ENCODE data around the gene SETD3.
A peak's percentile ranks its signal among the peaks of the same experiment; 100 is the strongest.

The SETD3 gene

GRCh38 chr14:99497894-99498293 is 17.2 kb upstream of the SETD3 start:
- no peak for DNase-seq (ENCODE audit: low spot score)

- no peak for DNase-seq (ENCODE audit: low spot score)
Observed at GRCh38 chr14:99497341-99497740, 16.7 kb upstream of the SETD3 start.

GRCh38 chr14:99484106-99484505 is 3.4 kb upstream of the SETD3 start:
- no peak for DNase-seq (ENCODE audit: low spot score)

GRCh38 chr14:99481745-99482099 is 1.1 kb upstream of the SETD3 start:
- peak; percentile 57 for DNase-seq (ENCODE audit: low spot score)

GRCh38 chr14:99480917-99481744 is 472 bp upstream of the SETD3 start, which contains the start of gene CCNK:
TSS of gene CCNK (plus strand) at chr14:99481409. CDS start at chr14:99492678, 11,269 bp downstream.
- peak; percentile 99 for DNase-seq (ENCODE audit: low spot score)

- peak; percentile 21 for DNase-seq (ENCODE audit: low spot score)
Observed at GRCh38 chr14:99479160-99479905, 1.3 kb downstream of the SETD3 start.

GRCh38 chr14:99478128-99478527 is 2.5 kb downstream of the SETD3 start:
- no peak for DNase-seq (ENCODE audit: low spot score)

GRCh38 chr14:99476864-99477263 is 3.8 kb downstream of the SETD3 start:
- peak; percentile 9 for DNase-seq (ENCODE audit: low spot score)

- no peak for DNase-seq (ENCODE audit: low spot score)
Observed at GRCh38 chr14:99475660-99476059, 5.0 kb downstream of the SETD3 start.

GRCh38 chr14:99475179-99475578 is 5.5 kb downstream of the SETD3 start:
- DNase-seq (ENCODE audit: low spot score): no peak

- no peak for DNase-seq (ENCODE audit: low spot score)
Observed at GRCh38 chr14:99473458-99473857, 7.2 kb downstream of the SETD3 start.

- DNase-seq (ENCODE audit: low spot score): no peak
Observed at GRCh38 chr14:99472937-99473336, 7.7 kb downstream of the SETD3 start.

GRCh38 chr14:99471731-99472130 is 8.9 kb downstream of the SETD3 start:
- DNase-seq (ENCODE audit: low spot score): no peak

- no peak for DNase-seq (ENCODE audit: low spot score)
Observed at GRCh38 chr14:99468836-99469592, 11.6 kb downstream of the SETD3 start.

- DNase-seq (ENCODE audit: low spot score): no peak
Observed at GRCh38 chr14:99468081-99468480, 12.6 kb downstream of the SETD3 start.

- DNase-seq (ENCODE audit: low spot score): no peak
Observed at GRCh38 chr14:99467336-99468078, 13.2 kb downstream of the SETD3 start.

- no peak for DNase-seq (ENCODE audit: low spot score)
Observed at GRCh38 chr14:99466758-99467157, 13.9 kb downstream of the SETD3 start.

GRCh38 chr14:99465288-99465687 is 15.4 kb downstream of the SETD3 start:
- DNase-seq (ENCODE audit: low spot score): no peak

- DNase-seq (ENCODE audit: low spot score): no peak
Observed at GRCh38 chr14:99463974-99464373, 16.7 kb downstream of the SETD3 start.

- DNase-seq (ENCODE audit: low spot score): no peak
Observed at GRCh38 chr14:99462210-99462609, 18.4 kb downstream of the SETD3 start.

GRCh38 chr14:99461411-99462085 is 19.1 kb downstream of the SETD3 start:
- DNase-seq (ENCODE audit: low spot score): no peak

Measured in RKO (cell line).